ENCODE data around the gene ADAT1.

The ADAT1 gene

GRCh38 chr16:75628351-75628750, 5.3 kb upstream of the ADAT1 start:
- DNase-seq = no peak
- Histone ChIP-seq H3K4me2 (ENCODE audit: low read depth, low read length) (no peak overlapping the region), H3K79me2 (ENCODE audit: low read length) (no peaks in the 10 kb centered on the region), H3K4me1 (ENCODE audit: low read length) (no peaks in the 10 kb centered on the region), H3K27ac (ENCODE audit: low read length) (no peak overlapping the region), H3K9me2 (replicated peaks; ENCODE audit: insufficient read depth, low read length) (no peaks in the 10 kb centered on the region), H3K9me3 (replicated peaks; ENCODE audit: insufficient read depth, low read length) (no peaks in the 10 kb centered on the region), H2AFZ (ENCODE audit: low read length) (no peak overlapping the region), H3K36me3 (replicated peaks; ENCODE audit: insufficient read depth, low read length) (no peaks in the 10 kb centered on the region), H4K20me1 (ENCODE audit: insufficient read depth, low read length) (no peaks in the 10 kb centered on the region), H3K4me3 (ENCODE audit: low read length) (no peak overlapping the region), H3K27me3 (replicated peaks; ENCODE audit: insufficient read depth, low read length) (no peaks in the 10 kb centered on the region), H3K9ac (ENCODE audit: low read length) (no peak overlapping the region), H3F3A (ENCODE audit: insufficient read depth, low read length) (peaks cover 2% of the 10 kb centered on the region; the same call in 1 of the 2 replicates)
- TF ChIP-seq EZH2phosphoT487 (IDR thresholded peaks at IDR 0.05; ENCODE audit: low read length) = no peak
- TF ChIP-seq, protein P1, sequence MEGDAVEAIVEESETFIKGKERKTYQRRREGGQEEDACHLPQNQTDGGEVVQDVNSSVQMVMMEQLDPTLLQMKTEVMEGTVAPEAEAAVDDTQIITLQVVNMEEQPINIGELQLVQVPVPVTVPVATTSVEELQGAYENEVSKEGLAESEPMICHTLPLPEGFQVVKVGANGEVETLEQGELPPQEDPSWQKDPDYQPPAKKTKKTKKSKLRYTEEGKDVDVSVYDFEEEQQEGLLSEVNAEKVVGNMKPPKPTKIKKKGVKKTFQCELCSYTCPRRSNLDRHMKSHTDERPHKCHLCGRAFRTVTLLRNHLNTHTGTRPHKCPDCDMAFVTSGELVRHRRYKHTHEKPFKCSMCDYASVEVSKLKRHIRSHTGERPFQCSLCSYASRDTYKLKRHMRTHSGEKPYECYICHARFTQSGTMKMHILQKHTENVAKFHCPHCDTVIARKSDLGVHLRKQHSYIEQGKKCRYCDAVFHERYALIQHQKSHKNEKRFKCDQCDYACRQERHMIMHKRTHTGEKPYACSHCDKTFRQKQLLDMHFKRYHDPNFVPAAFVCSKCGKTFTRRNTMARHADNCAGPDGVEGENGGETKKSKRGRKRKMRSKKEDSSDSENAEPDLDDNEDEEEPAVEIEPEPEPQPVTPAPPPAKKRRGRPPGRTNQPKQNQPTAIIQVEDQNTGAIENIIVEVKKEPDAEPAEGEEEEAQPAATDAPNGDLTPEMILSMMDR (IDR thresholded peaks at IDR 0.05; ENCODE audit: low read length) = no peak

DNA sequence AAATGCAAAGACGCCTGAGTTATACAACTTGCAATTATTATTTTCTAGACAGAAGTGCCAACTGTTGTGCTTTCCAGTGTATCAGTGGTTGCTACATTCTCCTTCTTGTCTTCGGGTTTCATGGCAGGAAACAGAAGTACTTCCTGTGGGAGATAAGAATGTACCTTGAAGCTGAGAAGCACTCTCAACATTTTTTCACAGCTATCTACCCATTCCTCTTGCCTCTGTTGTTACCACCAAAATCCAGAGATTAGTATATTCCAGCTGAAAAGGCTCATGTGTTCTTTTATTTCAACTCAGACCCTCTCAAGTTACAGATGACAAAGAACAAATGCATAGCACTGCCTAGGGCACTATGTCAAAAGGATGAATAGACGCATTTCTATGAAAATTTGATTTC, 4.8 kb upstream of the ADAT1 start:
- Histone ChIP-seq H3K4me3 (ENCODE audit: low read length) (no peak overlapping the region), H3K27ac (ENCODE audit: low read length) (no peak overlapping the region), H4K20me1 (ENCODE audit: insufficient read depth, low read length) (no peaks in the 10 kb centered on the region), H3K9me3 (replicated peaks; ENCODE audit: insufficient read depth, low read length) (no peaks in the 10 kb centered on the region), H3K36me3 (replicated peaks; ENCODE audit: insufficient read depth, low read length) (no peaks in the 10 kb centered on the region), H3K27me3 (replicated peaks; ENCODE audit: insufficient read depth, low read length) (no peaks in the 10 kb centered on the region), H3K4me2 (ENCODE audit: low read depth, low read length) (no peak overlapping the region), H3K79me2 (ENCODE audit: low read length) (no peaks in the 10 kb centered on the region), H2AFZ (ENCODE audit: low read length) (no peak overlapping the region), H3K9ac (ENCODE audit: low read length) (no peak overlapping the region), H3K4me1 (ENCODE audit: low read length) (no peaks in the 10 kb centered on the region), H3K9me2 (replicated peaks; ENCODE audit: insufficient read depth, low read length) (no peaks in the 10 kb centered on the region), H3F3A (ENCODE audit: insufficient read depth, low read length) (peaks cover 3% of the 10 kb centered on the region; the same call in 1 of the 2 replicates)
- TF ChIP-seq, protein P1 (IDR thresholded peaks at IDR 0.05; ENCODE audit: low read length) = no peak
- no peak for TF ChIP-seq EZH2 (optimal IDR thresholded peaks at IDR 0.05; ENCODE audit: low read depth, low read length)
- TF ChIP-seq EZH2phosphoT487 (IDR thresholded peaks at IDR 0.05; ENCODE audit: low read length) = no peak
- no peak for DNase-seq

DNA sequence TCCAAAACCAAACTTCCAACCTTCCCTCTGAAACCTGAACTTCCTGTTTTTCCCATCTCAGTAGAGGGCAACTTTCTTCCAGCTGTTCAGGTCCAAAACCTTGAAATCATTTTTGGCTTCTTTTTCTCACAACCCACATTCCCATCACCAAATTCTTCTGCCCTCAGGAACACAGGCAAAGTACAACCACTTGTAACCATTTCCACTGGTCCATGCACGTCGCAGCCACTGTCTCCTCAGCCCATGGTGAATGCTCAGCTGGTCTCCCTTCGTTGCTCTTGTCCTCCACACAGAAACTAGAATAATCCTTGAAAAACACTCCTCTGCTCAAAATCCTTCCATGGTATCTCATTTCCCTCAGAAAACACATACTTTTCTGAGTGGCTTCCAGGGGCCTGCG, 3.7 kb upstream of the ADAT1 start:
- H3K27ac ChIP-seq (ENCODE audit: low read length) = no peak overlapping the region
- DNase-seq = no peak

More for the DNA sequence above, 3.7 kb upstream of the ADAT1 start:
- H3K9ac ChIP-seq (ENCODE audit: low read length) = no peak overlapping the region
- H3K4me1 ChIP-seq (ENCODE audit: low read length) = no peaks in the 10 kb centered on the region
- H3K36me3 ChIP-seq (replicated peaks; ENCODE audit: insufficient read depth, low read length) = no peaks in the 10 kb centered on the region
- H3K27me3 ChIP-seq (replicated peaks; ENCODE audit: insufficient read depth, low read length) = no peaks in the 10 kb centered on the region
- TF ChIP-seq EZH2phosphoT487 (IDR thresholded peaks at IDR 0.05; ENCODE audit: low read length) = no peak
- TF ChIP-seq EZH2 (optimal IDR thresholded peaks at IDR 0.05; ENCODE audit: low read depth, low read length) = no peak
- TF ChIP-seq, protein P1 (IDR thresholded peaks at IDR 0.05; ENCODE audit: low read length) = no peak
- H3K4me3 ChIP-seq (ENCODE audit: low read length) = no peak overlapping the region
- H3K79me2 ChIP-seq (ENCODE audit: low read length) = peaks cover 5% of the 10 kb centered on the region
- no peaks in the 10 kb centered on the region for H4K20me1 ChIP-seq (ENCODE audit: insufficient read depth, low read length)
- no peak overlapping the region for H2AFZ ChIP-seq (ENCODE audit: low read length)
- no peak overlapping the region for H3K4me2 ChIP-seq (ENCODE audit: low read depth, low read length)
- no peaks in the 10 kb centered on the region for H3K9me3 ChIP-seq (replicated peaks; ENCODE audit: insufficient read depth, low read length)
- H3F3A ChIP-seq (ENCODE audit: insufficient read depth, low read length) = peaks cover 3% of the 10 kb centered on the region; the same call in 1 of the 2 replicates
- H3K9me2 ChIP-seq (replicated peaks; ENCODE audit: insufficient read depth, low read length) = no peaks in the 10 kb centered on the region

Measured in MM.1S (cell line).